Measurements from ENCODE around the gene SNX8. TPM values are rescaled to one million over a fixed set of nuclear protein-coding genes. Genes with fewer than 3 reads are reported as not detected.

Gene SNX8
- total RNA-seq, 4 donors from 2014 or later: 16.0 to 63.3 (median 31.6) TPM

DNA sequence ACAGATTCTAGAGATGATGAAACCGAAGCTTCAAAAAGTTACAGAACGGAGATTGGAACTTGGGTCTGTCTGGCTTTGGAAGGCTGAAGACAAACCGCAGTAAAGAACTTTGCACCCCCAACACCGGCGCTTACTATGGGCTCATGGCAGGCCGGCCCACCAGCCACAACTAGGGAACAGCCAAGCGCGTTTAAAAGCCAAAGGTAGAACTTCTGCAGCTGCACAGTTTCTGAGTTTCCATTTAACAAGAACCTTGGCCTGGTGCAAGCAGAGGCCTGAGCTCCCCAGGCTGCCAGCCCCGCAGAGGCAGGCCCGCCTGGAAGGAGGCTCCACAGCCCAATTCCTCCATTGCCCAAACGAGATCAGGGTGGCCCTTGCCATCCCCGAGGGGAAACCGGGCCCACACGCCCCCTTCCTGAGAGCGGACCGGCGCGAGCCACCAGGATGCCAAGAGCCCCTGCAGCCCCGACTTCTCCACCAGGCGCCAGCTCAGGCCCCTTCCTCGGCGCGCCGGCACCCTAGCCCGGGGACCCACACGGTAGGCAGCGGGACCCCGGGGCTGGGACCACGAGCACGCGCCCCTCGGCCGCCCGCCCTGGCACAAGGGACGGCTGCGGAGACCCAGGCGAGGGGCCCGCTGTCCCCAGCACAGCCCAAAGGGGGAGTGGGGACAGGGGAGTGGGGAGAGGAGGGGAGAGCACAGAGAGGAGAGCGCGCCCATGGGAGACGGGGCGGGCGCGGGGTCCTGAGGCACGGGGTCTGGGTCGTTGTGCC, 82.1 kb downstream of the SNX8 start:
- TF ChIP-seq, protein P1, sequence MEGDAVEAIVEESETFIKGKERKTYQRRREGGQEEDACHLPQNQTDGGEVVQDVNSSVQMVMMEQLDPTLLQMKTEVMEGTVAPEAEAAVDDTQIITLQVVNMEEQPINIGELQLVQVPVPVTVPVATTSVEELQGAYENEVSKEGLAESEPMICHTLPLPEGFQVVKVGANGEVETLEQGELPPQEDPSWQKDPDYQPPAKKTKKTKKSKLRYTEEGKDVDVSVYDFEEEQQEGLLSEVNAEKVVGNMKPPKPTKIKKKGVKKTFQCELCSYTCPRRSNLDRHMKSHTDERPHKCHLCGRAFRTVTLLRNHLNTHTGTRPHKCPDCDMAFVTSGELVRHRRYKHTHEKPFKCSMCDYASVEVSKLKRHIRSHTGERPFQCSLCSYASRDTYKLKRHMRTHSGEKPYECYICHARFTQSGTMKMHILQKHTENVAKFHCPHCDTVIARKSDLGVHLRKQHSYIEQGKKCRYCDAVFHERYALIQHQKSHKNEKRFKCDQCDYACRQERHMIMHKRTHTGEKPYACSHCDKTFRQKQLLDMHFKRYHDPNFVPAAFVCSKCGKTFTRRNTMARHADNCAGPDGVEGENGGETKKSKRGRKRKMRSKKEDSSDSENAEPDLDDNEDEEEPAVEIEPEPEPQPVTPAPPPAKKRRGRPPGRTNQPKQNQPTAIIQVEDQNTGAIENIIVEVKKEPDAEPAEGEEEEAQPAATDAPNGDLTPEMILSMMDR (IDR thresholded peaks at IDR 0.05; ENCODE audit: low read depth): no peak

- TF ChIP-seq, protein P1 (IDR thresholded peaks at IDR 0.05; ENCODE audit: low read depth): no peak
Observed at GRCh38 chr7:2230882-2231281, 83.4 kb downstream of the SNX8 start.

DNA sequence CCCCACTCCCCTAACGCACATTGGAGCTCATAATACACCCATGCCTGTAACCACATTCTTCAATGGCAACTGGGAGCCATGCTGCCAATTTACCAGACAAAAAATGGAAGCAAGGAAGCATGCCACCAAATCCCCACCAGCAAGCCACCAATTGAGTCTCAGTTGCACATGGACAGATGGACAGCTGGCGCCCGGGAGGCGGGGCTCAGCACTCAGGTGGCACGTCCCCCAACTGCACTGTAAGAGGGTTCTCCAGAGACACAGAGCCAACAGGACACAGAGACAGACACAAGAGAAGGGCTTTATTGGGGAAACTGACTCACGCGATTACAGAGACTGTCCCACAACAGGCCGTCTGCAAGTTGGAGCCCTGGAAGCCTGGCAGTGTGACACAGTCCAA, 84.0 kb downstream of the SNX8 start:
- TF ChIP-seq, protein P1 (IDR thresholded peaks at IDR 0.05; ENCODE audit: low read depth): no peak

DNA sequence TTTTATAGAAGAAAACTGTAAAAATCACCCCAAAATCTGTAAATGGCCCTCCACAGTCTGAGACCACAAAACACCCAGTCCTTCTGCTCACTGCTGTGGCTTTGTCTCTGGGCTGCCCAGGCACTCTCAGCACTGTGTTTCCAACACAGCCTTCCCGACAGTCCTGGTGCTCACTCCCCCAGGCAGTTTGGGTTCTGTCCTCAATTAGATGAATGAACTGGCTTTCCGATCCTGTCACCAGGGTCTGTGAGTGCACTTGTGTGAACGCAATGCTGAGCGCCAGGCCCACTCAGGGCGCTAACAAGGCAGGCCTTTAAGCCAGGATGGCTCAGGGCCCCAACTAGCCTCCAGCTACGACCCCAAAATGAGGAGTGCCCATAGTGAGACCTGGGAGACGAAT, 84.8 kb downstream of the SNX8 start:
- TF ChIP-seq, protein P1 (IDR thresholded peaks at IDR 0.05; ENCODE audit: low read depth): no peak

DNA sequence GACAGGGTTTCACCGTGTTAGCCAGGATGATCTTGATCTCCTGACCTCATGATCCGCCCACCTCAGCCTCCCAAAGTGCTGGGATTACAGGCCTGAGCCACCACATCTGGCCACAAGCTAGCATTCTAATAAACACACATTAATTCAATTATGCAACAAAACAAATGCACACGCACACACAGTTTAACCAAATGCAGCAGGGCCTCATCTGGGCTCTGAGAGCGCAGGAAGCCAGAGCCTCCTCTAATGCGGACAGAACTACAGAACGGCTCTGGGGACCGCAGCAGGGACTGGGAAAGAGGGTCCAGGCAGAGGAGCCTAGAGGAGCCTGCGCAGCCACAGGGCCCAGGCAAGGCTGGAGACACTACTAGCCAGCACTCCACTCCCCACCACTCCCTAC, 85.3 kb downstream of the SNX8 start:
- TF ChIP-seq, protein P1 (IDR thresholded peaks at IDR 0.05; ENCODE audit: low read depth): no peak

GRCh38 chr7:2227699-2228098, 86.5 kb downstream of the SNX8 start:
- TF ChIP-seq, protein P1 (IDR thresholded peaks at IDR 0.05; ENCODE audit: low read depth): no peak

- TF ChIP-seq, protein P1 (IDR thresholded peaks at IDR 0.05; ENCODE audit: low read depth): no peak
Observed at GRCh38 chr7:2225830-2226229, 88.4 kb downstream of the SNX8 start.

Measured in subcutaneous adipose tissue (tissue), 4 donors.